GM21737 (cell line): ENCODE results near the gene DOCK4.

Source experiments
- ATAC-seq: cut with Tn5 transposase; IDR thresholded peaks from one replicate; pipeline ENCODE4 v1.9.1; 2021; ENCODE audit warnings: mild to moderate bottlenecking, moderate library complexity; ENCODE audit not compliant: unreplicated experiment

Gene DOCK4

GRCh38 chr7:112084520-112084971 lies 121.7 kb downstream of the DOCK4 start:
- peak; percentile 56 for ATAC-seq

DNA sequence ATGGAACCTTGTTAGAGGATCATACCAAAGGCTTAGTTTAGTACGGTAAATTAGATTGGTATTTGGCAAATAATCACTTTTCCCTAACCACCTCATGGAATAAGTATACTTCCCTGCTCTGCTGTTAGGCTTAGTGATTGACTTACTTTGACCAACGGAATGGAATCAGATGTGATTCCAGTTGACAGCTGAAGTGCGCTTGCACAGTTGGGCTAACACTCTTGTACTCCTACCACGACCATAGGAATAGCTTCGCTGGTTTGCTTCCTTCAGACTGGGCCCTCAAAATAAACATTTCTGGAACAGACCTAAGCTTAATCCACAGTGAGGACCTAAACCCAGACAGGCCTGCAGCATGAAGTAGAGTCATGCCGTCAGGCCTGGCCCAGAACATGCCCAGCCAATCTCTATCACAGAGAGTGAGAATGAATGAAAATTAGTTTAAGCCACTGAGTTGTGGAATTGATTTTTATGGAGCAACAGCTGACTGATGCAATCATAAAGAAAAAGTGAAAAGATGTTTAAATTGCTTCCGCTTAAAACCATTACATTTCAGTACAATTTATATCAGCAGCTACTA lies 122.3 kb downstream of the DOCK4 start:
- no peak for ATAC-seq

DNA sequence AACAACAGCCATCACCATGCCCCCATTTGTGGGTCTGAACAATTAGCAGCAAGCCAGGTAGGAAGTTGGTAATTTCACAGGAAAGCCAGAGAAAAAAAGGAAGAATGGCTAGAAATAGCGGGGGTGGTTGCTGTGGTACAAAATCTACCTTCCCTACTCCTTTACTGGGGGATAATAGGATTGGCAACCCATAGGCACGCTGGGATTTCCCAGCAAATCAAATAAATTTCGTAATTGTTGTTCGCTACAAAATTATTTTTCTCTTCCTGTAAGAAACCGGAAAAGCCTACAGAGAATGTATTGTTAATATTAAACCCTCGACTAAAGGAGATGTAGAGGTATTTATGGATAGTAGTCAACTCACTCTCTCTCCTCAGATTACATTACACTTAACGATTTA lies 123.9 kb downstream of the DOCK4 start:
- ATAC-seq = no peak

DNA sequence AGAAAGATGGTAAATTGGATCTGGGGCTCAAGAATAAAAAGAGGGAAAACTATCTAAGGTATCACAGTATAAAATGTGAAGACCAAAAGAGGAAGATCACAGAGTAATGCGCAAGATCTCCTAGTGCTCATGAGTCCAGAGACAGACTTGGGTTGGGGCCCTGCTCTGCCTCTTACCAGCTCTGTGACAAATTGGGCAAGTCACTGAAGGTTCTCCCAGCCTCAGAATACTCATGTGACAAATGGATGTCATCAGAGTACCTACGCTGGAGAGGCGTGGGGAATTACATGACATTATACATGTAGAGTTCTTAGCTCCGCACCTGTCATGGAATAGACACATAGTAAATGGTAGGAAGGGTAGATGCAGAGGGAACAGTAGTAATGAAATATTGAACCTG lies 124.4 kb downstream of the DOCK4 start:
- no peak for ATAC-seq

DNA sequence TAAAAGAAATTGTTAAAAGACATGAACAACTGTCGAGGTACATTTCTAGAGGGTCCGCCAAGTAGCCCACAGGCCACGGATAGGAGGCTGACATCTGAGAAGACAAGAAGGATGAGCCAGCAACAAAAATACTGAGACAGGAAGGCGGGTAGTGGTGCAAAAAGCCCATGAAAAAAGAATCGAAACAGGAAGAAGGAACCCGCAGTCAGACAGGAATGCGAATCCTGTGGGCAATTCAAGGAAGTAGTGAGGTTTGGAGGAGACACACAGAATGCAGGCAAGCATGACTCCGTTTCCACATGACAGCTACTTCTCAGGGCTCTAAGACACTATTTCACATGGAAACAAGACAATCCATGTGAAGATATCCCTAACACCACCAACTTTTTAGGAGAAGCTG lies 125.2 kb downstream of the DOCK4 start:
- no peak for ATAC-seq

GRCh38 chr7:112080441-112080840 lies 125.8 kb downstream of the DOCK4 start:
- peak; percentile 86 for ATAC-seq

GRCh38 chr7:112079673-112080072 lies 126.5 kb downstream of the DOCK4 start:
- ATAC-seq = no peak

DNA sequence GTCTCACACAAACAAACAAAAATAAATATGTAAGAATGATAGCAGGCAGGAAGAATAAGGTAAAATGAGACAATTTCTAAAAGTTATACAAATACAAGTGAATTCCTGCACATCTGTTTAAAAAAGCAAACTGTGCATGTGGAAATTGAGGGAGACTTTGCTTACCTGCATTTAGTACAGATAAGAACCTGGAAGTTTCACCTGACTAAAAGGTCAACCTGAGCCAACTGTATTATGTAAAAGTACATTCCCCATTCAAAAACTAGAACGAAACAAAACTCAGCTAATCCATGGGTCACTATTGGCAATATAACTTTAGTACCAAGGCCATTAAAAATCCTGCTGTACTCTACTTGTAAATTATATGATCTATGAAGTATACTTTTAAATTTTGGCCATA lies 127.1 kb downstream of the DOCK4 start:
- no peak for ATAC-seq

GRCh38 chr7:112076324-112076723 lies 129.9 kb downstream of the DOCK4 start:
- ATAC-seq = no peak

DNA sequence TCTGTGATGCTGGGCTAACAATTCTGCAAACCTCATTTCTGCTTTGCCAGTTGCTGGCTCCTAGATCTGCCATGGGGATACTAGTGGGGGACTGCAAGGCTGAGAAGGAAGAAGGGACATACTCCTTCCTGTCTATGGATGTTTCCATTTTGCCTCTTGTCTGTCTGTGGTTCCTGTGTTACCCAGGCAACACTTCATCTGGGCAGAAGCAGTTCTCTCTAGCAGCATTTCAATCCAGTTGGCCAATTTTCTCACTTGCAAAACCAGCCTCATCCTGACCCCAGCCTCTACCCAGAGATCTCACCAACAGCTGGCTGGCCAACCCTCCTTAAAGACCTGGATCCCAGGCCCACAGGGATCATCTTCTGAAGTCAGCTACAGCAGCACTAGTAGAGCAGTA lies 131.7 kb downstream of the DOCK4 start:
- ATAC-seq = no peak

DNA sequence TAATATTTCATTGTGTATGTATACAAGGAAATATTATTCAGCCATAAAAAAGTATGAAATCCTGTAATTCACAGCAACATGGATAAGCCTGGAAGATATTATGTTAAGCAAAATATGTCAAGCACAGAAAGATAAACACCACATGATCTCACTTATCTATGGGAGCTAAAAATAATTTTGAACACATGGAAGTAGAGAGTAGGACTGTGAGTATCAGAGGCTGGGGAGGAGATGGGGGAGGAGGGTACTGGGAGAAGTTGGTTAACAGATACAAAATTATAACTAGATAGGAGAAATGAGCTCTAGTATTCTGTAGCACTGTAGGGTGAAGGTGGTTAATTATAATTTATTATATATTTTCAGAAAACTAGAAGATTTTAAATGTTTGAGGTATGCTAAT lies 132.7 kb downstream of the DOCK4 start:
- no peak for ATAC-seq

- ATAC-seq = no peak
Measured at GRCh38 chr7:112072541-112073245, 133.5 kb downstream of the DOCK4 start.

- no peak for ATAC-seq
Measured at GRCh38 chr7:112071856-112072255, 134.3 kb downstream of the DOCK4 start.

- ATAC-seq = no peak
Measured at GRCh38 chr7:112070674-112071256, 135.4 kb downstream of the DOCK4 start.

DNA sequence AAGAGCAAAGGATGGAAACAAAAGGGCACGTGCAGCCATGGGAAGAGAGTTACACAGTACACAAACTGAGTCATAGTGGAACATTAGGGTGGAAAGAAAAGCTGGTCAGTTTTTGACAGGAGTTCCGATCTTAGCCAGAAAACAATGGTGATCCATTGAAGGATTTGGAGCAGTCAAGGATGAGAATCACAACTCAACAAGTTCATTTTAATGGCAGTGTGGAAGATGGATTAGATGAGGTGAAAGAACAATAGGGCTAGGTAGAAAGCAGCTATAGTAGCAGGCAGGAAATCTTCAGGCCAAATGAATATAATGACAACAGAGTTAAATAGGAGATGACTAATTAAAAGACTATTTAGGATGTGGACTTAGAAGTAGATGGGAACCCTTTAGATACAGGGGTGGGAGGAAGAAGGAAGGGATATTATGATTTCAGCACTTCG lies 136.3 kb downstream of the DOCK4 start:
- no peak for ATAC-seq

GRCh38 chr7:112068967-112069366 lies 137.2 kb downstream of the DOCK4 start:
- no peak for ATAC-seq

DNA sequence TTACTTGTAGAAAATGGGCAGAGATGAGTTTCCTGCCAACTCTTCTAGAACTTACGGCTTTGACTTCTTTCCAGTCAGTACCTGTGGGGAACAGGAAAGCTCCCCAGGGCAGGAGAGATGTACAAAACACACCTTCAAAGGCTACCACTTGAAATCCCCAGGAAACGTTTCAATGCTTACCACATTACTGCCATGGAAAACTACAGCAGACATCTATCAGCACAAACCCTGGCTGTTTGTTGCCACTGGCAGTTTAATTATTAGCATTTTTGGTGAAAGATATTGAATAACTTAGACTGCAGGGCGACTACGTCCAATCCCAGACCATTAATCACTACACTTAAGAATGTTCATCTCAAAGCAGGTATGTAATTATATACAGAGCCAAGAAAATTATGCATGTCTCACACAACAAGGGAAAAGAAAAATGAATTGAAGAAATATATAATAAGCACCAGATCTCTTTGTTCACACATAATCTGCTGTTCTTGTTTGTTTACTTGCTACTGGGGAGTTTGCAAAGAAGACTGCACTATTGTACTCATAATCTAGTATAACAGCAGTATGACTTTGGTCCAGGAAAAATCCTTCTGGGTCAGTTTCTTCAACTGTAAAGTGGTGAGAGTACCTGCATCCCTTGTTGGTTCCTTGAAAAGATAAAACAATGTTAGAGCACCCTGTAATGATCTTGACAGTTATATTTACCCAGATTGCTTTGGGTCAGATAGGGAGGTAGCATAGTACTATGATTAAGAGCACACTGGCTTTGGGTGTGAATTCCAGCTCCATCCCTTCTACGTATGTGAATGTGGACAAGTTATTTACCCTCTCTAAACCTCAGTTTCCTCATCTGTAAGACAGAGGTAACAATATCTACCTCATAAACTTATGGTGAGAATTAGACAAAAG lies 138.3 kb downstream of the DOCK4 start:
- ATAC-seq = no peak

DNA sequence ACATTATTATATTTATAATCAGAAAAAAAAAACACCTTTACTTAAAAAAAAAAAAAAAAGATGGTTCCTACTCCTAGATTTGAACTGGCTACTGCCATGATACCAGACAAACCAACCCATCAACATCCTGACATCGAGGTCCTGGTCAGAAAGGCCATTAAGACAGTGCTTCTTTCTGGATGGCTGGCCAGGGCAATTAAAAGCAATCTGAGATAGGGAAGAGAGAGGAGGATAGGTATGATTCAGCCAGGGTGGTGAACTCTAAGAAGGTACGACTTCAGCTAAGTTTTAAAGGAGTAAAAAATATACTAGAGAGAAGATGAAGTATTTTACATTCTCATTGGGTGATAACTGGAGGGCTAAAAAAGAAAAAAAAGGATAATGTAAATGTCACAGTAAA lies 139.0 kb downstream of the DOCK4 start:
- no peak for ATAC-seq

GRCh38 chr7:112065758-112066157 lies 140.4 kb downstream of the DOCK4 start:
- no peak for ATAC-seq

DNA sequence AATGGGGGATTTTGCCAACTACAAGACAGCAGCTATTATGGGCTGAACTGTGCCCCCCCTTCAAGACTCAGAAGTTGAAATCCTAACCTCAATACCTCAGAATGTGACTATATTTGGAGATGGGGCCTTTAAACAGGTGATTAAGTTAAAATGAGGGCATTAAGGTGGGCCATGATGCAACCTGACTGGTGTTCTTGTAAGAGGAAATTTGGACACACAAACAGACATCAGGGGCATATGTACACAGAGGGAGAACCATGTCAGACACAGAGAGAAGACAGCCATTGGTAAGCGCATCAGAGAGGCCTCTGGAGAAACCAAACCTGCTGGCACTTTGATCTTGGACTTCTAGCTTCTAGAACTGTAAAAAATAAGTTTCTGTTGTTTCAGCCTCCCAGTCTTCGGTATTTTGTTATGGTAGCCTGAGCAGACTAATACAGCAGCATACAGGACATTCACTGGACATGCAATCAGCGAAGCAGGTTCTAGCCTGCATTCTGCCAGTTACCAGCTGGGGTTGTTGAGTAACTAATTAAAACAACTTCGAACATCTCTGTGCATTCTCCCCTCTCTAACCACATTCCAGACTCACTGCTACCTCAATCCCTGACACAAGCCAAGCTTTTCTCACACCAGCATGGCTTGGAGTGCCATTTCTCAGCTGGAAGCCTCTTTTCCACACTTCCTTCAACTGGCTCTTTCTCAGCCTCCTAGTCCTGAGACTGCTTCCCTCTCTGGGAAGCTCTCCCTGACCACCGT lies 141.4 kb downstream of the DOCK4 start:
- ATAC-seq = no peak

DNA sequence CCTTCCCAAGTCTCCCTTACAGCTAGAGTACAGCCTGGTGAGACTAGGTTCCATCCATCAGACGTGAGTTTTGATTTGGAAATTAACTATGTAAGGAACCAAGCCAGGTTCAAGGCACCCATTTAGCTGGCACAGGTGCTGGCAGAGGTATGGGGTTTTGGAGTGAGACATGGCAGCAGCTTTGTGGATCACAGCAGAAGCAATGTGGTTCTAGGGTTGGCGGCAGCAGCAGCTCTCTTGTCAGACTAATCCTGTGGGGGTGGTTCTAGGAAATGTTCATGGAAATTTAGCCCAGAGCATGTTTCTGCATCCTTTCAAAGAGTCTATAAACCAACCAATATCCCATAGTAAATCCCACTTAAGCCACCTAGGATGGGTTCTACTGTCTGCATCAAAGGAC lies 142.2 kb downstream of the DOCK4 start:
- ATAC-seq = no peak
